H9 (cell line): Measurements from ENCODE around the gene ROBO2. TPM values are rescaled to one million over a fixed set of nuclear protein-coding genes. Genes with fewer than 3 reads are reported as not detected.

Experiments used
- DNase-seq: peaks from one replicate; pipeline ENCODE4 v3.0.0-alpha.2; 2017
- H2AFZ ChIP-seq: one replicate; pipeline ENCODE4 v1.6.1; 2013; ENCODE audit warnings: mild to moderate bottlenecking, low read length, control low read depth, moderate library complexity
- H2AK5ac ChIP-seq: 2 replicates; pipeline ENCODE4 v1.6.1; 2013; ENCODE audit warnings: low read length, control low read depth, mixed read lengths; ENCODE audit not compliant: insufficient read length
- H2BK120ac ChIP-seq: one replicate; pipeline ENCODE4 v1.6.1; 2013; ENCODE audit warnings: low read depth, mild to moderate bottlenecking, low read length, control low read depth, inconsistent platforms; ENCODE audit not compliant: poor library complexity, severe bottlenecking
- H2BK12ac ChIP-seq: 2 replicates; pipeline ENCODE4 v1.6.1; 2013; ENCODE audit warnings: low read length, control low read depth, mixed read lengths, low read depth; ENCODE audit not compliant: insufficient read length
- H2BK15ac ChIP-seq: 2 replicates; pipeline ENCODE4 v1.6.1; 2013; ENCODE audit warnings: low read depth, low read length, control low read depth
- H2BK20ac ChIP-seq: one replicate; pipeline ENCODE4 v1.6.1; 2013; ENCODE audit warnings: low read depth, mild to moderate bottlenecking, low read length, control low read depth, inconsistent platforms; ENCODE audit not compliant: poor library complexity, severe bottlenecking
- H2BK5ac ChIP-seq: 2 replicates; pipeline ENCODE4 v1.6.1; 2013; ENCODE audit warnings: low read length, control low read depth, mixed read lengths; ENCODE audit not compliant: insufficient read length
- H3K14ac ChIP-seq: 2 replicates; pipeline ENCODE4 v1.6.1; 2013; ENCODE audit warnings: low read length, control low read depth; ENCODE audit not compliant: insufficient read depth
- H3K18ac ChIP-seq: 2 replicates; pipeline ENCODE4 v1.6.1; 2013; ENCODE audit warnings: low read depth, mild to moderate bottlenecking, mixed read lengths, low read length, control low read depth; ENCODE audit not compliant: insufficient read length
- H3K23ac ChIP-seq: 2 replicates; pipeline ENCODE4 v1.6.1; 2013; ENCODE audit warnings: low read length, control low read depth, mixed read lengths, low read depth; ENCODE audit not compliant: insufficient read length
- H3K23me2 ChIP-seq: 2 replicates; pipeline ENCODE4 v1.6.1; 2013; ENCODE audit warnings: low read depth, mild to moderate bottlenecking, mixed read lengths, low read length, control low read depth; ENCODE audit not compliant: insufficient read length, poor library complexity, severe bottlenecking
- H3K27ac ChIP-seq: 2 replicates; pipeline ENCODE4 v1.5.1; 2013; ENCODE audit warnings: low read length, control low read depth, mixed read lengths, low read depth; ENCODE audit not compliant: insufficient read length
- H3K27me3 ChIP-seq: 2 replicates; pipeline ENCODE4 v1.6.1; 2013; ENCODE audit warnings: low read length, control low read depth, inconsistent platforms; ENCODE audit not compliant: insufficient read depth
- H3K4ac ChIP-seq: 2 replicates; pipeline ENCODE4 v1.6.1; 2013; ENCODE audit warnings: low read depth, mild to moderate bottlenecking, control low read depth, inconsistent platforms, low read length, moderate library complexity
- H3K4me1 ChIP-seq: 2 replicates; pipeline ENCODE4 v1.6.1; 2013; ENCODE audit warnings: low read length, control low read depth, inconsistent platforms; ENCODE audit not compliant: insufficient read depth
- H3K4me2 ChIP-seq: 2 replicates; pipeline ENCODE4 v1.6.1; 2013; ENCODE audit warnings: low read length, control low read depth, mixed read lengths; ENCODE audit not compliant: insufficient read length, insufficient read depth
- H3K56ac ChIP-seq: 2 replicates; pipeline ENCODE4 v1.6.1; 2013; ENCODE audit warnings: low read depth, mild to moderate bottlenecking, mixed read lengths, low read length, control low read depth; ENCODE audit not compliant: insufficient read length
- H3K79me1 ChIP-seq: 2 replicates; pipeline ENCODE4 v1.6.1; 2013; ENCODE audit warnings: low read depth, mild to moderate bottlenecking, moderate library complexity, low read length, control low read depth, inconsistent platforms; ENCODE audit not compliant: insufficient read depth, poor library complexity, severe bottlenecking
- H3K79me2 ChIP-seq: 2 replicates; pipeline ENCODE4 v1.6.1; 2013; ENCODE audit warnings: low read length, control low read depth, inconsistent platforms; ENCODE audit not compliant: insufficient read depth
- H3K9ac ChIP-seq: 2 replicates; pipeline ENCODE4 v1.6.1; 2013; ENCODE audit warnings: low read length, control low read depth, mixed read lengths; ENCODE audit not compliant: insufficient read length; ENCODE audit errors: extremely low read depth
- H3K9me3 ChIP-seq: one replicate; pipeline ENCODE4 v1.6.1; 2013; ENCODE audit warnings: low read depth, low read length, inconsistent platforms; ENCODE audit not compliant: control insufficient read depth
- H3T11ph ChIP-seq: one replicate; pipeline ENCODE4 v1.6.1; 2013; ENCODE audit warnings: mild to moderate bottlenecking, low read length, control low read depth, inconsistent platforms
- H4K20me1 ChIP-seq: one replicate; pipeline ENCODE4 v1.6.1; 2013; ENCODE audit not compliant: control insufficient read depth, insufficient read length, insufficient read depth
- H4K5ac ChIP-seq: 2 replicates; pipeline ENCODE4 v1.6.1; 2013; ENCODE audit warnings: low read depth, mild to moderate bottlenecking, mixed read lengths, low read length, control low read depth; ENCODE audit not compliant: insufficient read length
- H4K8ac ChIP-seq: replicated peaks from 2 replicates; pipeline ENCODE4 v1.6.1; 2013; ENCODE audit warnings: low read length, control low read depth, mixed read lengths, low read depth; ENCODE audit not compliant: insufficient read length
- H4K91ac ChIP-seq: 2 replicates; pipeline ENCODE4 v1.6.1; 2013; ENCODE audit warnings: low read depth, mild to moderate bottlenecking, moderate library complexity, mixed read lengths, low read length, control low read depth; ENCODE audit not compliant: insufficient read length
- H3K27ac Mint-ChIP-seq, 3 experiments: 2 replicates in 2 of 3; 3 replicates in 1 of 3; pipeline ENCODE4 v1.8.0; 2020 to 2021; ENCODE audit warnings: mixed read lengths in 3 of 3, mild to moderate bottlenecking in 1 of 3, moderate library complexity in 1 of 3
- H3K27me3 Mint-ChIP-seq: 2 replicates; pipeline ENCODE4 v1.8.0; 2021; ENCODE audit warnings: low read depth, mild to moderate bottlenecking, moderate library complexity, mixed read lengths
- H3K36me3 Mint-ChIP-seq, 3 experiments: 2 replicates in 2 of 3; 3 replicates in 1 of 3; pipeline ENCODE4 v1.8.0; 2020 to 2021; ENCODE audit warnings: low read depth in 3 of 3, mixed read lengths in 3 of 3; ENCODE audit not compliant: insufficient read depth in 1 of 3
- H3K4me1 Mint-ChIP-seq, 2 experiments: 2 replicates each; pipeline ENCODE4 v1.8.0; 2020; ENCODE audit warnings: mixed read lengths in 2 of 2
- H3K4me3 Mint-ChIP-seq, 2 experiments: 2 replicates in 1 of 2; 3 replicates in 1 of 2; pipeline ENCODE4 v1.8.0; 2020 to 2021; ENCODE audit warnings: mild to moderate bottlenecking in 2 of 2, mixed read lengths in 2 of 2, moderate library complexity in 1 of 2
- H3K9me3 Mint-ChIP-seq, 2 experiments: 2 replicates in 1 of 2; 3 replicates in 1 of 2; pipeline ENCODE4 v1.8.0; 2020; ENCODE audit warnings: mild to moderate bottlenecking in 2 of 2, mixed read lengths in 2 of 2, moderate library complexity in 1 of 2
- WGBS: extraction: QIAGEN DNeasy Blood & Tissue Kit; methylation state at CpG from one replicate; pipeline ENCODE4 v1.1.7; 2013; ENCODE audit warnings: missing lambda C conversion rate, low lambda C conversion rate, mixed read lengths; ENCODE audit not compliant: insufficient read length; ENCODE audit errors: extremely low coverage; 5-methylcytosine and 5-hydroxymethylcytosine counted together
- total RNA-seq: library from RNA; stranded (reverse); gene quantifications from 2 replicates; pipeline ENCODE4 v1.2.1, GENCODE V29; 2021
- TF ChIP-seq, protein P1 (sequence below): fragments of 200-600 bp; sonication (generic); conservative IDR thresholded peaks from 3 replicates; pipeline ENCODE4 v1.8.0; 2021; ENCODE audit warnings: antibody characterized with exemption, mild to moderate bottlenecking

Gene ROBO2
- total RNA-seq, 1 experiment from 2014 or later = 2.3 TPM

DNA sequence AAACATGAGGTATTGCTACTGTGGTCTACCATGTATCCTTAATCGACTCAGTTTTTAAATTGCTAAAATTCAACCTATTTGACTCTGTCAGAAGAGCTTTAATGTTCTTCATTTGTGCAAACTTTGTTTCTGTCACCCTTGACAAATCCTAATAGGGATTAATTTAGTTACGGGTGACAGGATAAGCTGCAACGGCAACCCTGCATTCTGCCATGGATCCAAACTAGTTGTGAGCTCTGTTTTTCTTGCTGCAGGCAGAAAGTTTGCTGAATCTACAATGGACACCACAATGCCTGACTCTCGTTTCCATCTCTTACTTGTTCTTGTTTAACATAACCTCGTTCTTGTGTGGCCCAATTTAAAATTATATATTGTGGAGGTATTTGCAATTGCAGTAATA, 352.3 kb downstream of the ROBO2 start:
- Histone ChIP-seq H2BK20ac (no peak overlapping the region), H3T11ph (no peak overlapping the region), H3K18ac (no peak overlapping the region), H4K8ac (no peak overlapping the region), H3K79me2 (no peaks in the 10 kb centered on the region), H3K23me2 (no peaks in the 10 kb centered on the region), H2BK12ac (no peak overlapping the region), H2AK5ac (no peak overlapping the region), H3K4me1 (no peaks in the 10 kb centered on the region), H3K9me3 (no peaks in the 10 kb centered on the region), H3K14ac (no peak overlapping the region), H3K4me2 (no peak overlapping the region), H3K9ac (no peak overlapping the region), H4K20me1 (no peaks in the 10 kb centered on the region), H3K4ac (no peak overlapping the region), H2BK120ac (no peak overlapping the region), H3K56ac (no peak overlapping the region), H2AFZ (no peak overlapping the region), H4K5ac (no peak overlapping the region), H3K79me1 (no peaks in the 10 kb centered on the region), H4K91ac (no peak overlapping the region), H3K27ac (no peak overlapping the region), H2BK15ac (no peak overlapping the region), H2BK5ac (no peak overlapping the region), H3K27me3 (no peaks in the 10 kb centered on the region), H3K23ac (no peak overlapping the region)
- DNase-seq = no peak
- H3K27me3 Mint-ChIP-seq = no peaks in the 10 kb centered on the region
- H3K9me3 Mint-ChIP-seq = no peaks in the 10 kb centered on the region; a peak in 1 of 5 replicates
- H3K27ac Mint-ChIP-seq = no peak overlapping the region
- TF ChIP-seq, protein P1, sequence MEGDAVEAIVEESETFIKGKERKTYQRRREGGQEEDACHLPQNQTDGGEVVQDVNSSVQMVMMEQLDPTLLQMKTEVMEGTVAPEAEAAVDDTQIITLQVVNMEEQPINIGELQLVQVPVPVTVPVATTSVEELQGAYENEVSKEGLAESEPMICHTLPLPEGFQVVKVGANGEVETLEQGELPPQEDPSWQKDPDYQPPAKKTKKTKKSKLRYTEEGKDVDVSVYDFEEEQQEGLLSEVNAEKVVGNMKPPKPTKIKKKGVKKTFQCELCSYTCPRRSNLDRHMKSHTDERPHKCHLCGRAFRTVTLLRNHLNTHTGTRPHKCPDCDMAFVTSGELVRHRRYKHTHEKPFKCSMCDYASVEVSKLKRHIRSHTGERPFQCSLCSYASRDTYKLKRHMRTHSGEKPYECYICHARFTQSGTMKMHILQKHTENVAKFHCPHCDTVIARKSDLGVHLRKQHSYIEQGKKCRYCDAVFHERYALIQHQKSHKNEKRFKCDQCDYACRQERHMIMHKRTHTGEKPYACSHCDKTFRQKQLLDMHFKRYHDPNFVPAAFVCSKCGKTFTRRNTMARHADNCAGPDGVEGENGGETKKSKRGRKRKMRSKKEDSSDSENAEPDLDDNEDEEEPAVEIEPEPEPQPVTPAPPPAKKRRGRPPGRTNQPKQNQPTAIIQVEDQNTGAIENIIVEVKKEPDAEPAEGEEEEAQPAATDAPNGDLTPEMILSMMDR = no peak
- no CpG with 5 or more reads among the region's 5 CpGs for WGBS
- no peak overlapping the region for H3K4me3 Mint-ChIP-seq
- H3K36me3 Mint-ChIP-seq = no peaks in the 10 kb centered on the region
- peaks cover 4 to 5% of the 10 kb centered on the region in 2 experiments; a peak in 1 of 4 replicates for H3K4me1 Mint-ChIP-seq
